ENCODE measurements around the gene PXN.
A peak's percentile ranks its signal among the peaks of the same experiment; 100 is the strongest.

Gene PXN

DNA sequence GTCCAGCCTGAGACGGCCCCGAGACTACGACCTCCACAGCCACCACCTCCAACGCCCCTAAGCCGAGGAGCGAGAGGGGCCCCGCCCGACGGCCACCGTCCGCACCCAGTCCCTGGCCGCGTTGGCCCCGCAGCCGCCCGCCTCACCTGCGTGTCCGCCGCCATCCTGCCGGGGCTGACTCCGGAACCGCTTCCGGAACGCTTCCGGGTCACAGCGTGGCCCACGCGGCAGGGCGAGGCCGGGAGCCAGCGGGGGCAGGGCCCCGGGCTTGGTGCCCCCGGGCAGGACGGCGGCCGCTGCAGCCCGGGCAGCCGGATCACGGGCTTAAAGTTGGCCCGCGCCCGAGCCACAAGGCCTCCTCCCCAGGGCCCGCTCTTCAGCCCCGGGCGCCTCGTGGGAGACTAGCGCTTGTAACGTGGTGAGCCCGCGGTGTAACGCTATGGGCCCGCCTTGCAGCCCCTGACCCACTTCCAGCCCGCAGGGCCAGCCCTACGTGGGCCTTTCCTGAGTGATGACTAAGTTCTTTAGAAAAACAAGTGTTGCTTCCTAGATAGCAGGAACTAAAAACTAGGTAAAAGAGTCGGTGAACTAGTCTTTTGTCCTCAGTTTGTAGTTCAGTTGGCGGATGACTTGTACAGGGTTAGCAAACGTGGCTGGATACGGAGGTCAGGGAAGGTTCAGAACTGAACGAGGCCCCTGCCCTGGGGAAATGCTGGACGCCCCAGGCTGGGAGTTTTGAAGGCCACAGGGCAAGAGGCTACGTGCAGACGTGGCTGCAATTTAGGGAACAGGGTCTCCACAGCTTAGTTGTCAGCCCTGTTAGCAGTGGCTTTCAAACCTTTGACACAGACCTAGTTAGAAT is 70.8 kb downstream of the PXN start, which contains the start of gene GCN1 (continued):
- TF ChIP-seq ZNF335 (tag by site-specific recombination; conservative IDR thresholded peaks at IDR 0.05): peak; percentile 66
- no peak for TF ChIP-seq ZNF549 (tag by site-specific recombination; IDR thresholded peaks at IDR 0.05)
- TF ChIP-seq SP7 (tag by site-specific recombination; IDR thresholded peaks at IDR 0.05): peak; percentile 53; the same call in 1 of the 2 replicates
- peak; percentile 99 for TF ChIP-seq YY2 (tag by site-specific recombination; IDR thresholded peaks at IDR 0.05)
- TF ChIP-seq GLIS2 (tag by site-specific recombination; IDR thresholded peaks at IDR 0.05): 0 out of 2 replicates have a peak, but pooled peaks have one; percentile 20
- TF ChIP-seq, protein P1, sequence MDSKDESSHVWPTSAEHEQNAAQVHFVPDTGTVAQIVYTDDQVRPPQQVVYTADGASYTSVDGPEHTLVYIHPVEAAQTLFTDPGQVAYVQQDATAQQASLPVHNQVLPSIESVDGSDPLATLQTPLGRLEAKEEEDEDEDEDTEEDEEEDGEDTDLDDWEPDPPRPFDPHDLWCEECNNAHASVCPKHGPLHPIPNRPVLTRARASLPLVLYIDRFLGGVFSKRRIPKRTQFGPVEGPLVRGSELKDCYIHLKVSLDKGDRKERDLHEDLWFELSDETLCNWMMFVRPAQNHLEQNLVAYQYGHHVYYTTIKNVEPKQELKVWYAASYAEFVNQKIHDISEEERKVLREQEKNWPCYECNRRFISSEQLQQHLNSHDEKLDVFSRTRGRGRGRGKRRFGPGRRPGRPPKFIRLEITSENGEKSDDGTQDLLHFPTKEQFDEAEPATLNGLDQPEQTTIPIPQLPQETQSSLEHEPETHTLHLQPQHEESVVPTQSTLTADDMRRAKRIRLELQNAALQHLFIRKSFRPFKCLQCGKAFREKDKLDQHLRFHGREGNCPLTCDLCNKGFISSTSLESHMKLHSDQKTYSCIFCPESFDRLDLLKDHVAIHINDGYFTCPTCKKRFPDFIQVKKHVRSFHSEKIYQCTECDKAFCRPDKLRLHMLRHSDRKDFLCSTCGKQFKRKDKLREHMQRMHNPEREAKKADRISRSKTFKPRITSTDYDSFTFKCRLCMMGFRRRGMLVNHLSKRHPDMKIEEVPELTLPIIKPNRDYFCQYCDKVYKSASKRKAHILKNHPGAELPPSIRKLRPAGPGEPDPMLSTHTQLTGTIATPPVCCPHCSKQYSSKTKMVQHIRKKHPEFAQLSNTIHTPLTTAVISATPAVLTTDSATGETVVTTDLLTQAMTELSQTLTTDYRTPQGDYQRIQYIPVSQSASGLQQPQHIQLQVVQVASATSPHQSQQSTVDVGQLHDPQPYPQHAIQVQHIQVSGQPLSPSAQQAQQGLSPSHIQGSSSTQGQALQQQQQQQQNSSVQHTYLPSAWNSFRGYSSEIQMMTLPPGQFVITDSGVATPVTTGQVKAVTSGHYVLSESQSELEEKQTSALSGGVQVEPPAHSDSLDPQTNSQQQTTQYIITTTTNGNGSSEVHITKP (tag by site-specific recombination; IDR thresholded peaks at IDR 0.05): no peak; the same call in 1 of the 2 replicates
- TF ChIP-seq ZBTB20 (tag by site-specific recombination; IDR thresholded peaks at IDR 0.05): peak; percentile 94
- TF ChIP-seq ZNF175 (tag by site-specific recombination; IDR thresholded peaks at IDR 0.05): no peak
- TF ChIP-seq ZFP69B (tag by site-specific recombination; IDR thresholded peaks at IDR 0.05): peak; percentile 80
- peak; percentile 49; the same call in 1 of the 2 replicates for TF ChIP-seq ZNF501 (tag by site-specific recombination; IDR thresholded peaks at IDR 0.05)
- TF ChIP-seq, protein P2, sequence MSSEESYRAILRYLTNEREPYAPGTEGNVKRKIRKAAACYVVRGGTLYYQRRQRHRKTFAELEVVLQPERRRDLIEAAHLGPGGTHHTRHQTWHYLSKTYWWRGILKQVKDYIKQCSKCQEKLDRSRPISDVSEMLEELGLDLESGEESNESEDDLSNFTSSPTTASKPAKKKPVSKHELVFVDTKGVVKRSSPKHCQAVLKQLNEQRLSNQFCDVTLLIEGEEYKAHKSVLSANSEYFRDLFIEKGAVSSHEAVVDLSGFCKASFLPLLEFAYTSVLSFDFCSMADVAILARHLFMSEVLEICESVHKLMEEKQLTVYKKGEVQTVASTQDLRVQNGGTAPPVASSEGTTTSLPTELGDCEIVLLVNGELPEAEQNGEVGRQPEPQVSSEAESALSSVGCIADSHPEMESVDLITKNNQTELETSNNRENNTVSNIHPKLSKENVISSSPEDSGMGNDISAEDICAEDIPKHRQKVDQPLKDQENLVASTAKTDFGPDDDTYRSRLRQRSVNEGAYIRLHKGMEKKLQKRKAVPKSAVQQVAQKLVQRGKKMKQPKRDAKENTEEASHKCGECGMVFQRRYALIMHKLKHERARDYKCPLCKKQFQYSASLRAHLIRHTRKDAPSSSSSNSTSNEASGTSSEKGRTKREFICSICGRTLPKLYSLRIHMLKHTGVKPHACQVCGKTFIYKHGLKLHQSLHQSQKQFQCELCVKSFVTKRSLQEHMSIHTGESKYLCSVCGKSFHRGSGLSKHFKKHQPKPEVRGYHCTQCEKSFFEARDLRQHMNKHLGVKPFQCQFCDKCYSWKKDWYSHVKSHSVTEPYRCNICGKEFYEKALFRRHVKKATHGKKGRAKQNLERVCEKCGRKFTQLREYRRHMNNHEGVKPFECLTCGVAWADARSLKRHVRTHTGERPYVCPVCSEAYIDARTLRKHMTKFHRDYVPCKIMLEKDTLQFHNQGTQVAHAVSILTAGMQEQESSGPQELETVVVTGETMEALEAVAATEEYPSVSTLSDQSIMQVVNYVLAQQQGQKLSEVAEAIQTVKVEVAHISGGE (tag by site-specific recombination; conservative IDR thresholded peaks at IDR 0.05; ENCODE audit: low read depth): peak; percentile 89
- TF ChIP-seq ZNF366 (tag by site-specific recombination; conservative IDR thresholded peaks at IDR 0.05): no peak
- peak; percentile 54; the same call in 1 of the 2 replicates for TF ChIP-seq ZNF76 (tag by site-specific recombination; IDR thresholded peaks at IDR 0.05; ENCODE audit: borderline replicate concordance, low read depth)
- 0 out of 2 replicates have a peak, but pooled peaks have one; percentile 38 for TF ChIP-seq ZNF423 (tag by site-specific recombination; IDR thresholded peaks at IDR 0.05)
- TF ChIP-seq ZNF558 (tag by site-specific recombination; IDR thresholded peaks at IDR 0.05): no peak
- TF ChIP-seq ZNF19 (tag by site-specific recombination; IDR thresholded peaks at IDR 0.05; ENCODE audit: low read depth): no peak
- no peak for TF ChIP-seq ZNF624 (tag by site-specific recombination; IDR thresholded peaks at IDR 0.05)
- TF ChIP-seq ZSCAN16 (tag by site-specific recombination; IDR thresholded peaks at IDR 0.05): peak; percentile 55; the same call in 1 of the 2 replicates
- TF ChIP-seq ZNF16 (tag by site-specific recombination; IDR thresholded peaks at IDR 0.05; ENCODE audit: low read depth): no peak
- TF ChIP-seq, protein P3, sequence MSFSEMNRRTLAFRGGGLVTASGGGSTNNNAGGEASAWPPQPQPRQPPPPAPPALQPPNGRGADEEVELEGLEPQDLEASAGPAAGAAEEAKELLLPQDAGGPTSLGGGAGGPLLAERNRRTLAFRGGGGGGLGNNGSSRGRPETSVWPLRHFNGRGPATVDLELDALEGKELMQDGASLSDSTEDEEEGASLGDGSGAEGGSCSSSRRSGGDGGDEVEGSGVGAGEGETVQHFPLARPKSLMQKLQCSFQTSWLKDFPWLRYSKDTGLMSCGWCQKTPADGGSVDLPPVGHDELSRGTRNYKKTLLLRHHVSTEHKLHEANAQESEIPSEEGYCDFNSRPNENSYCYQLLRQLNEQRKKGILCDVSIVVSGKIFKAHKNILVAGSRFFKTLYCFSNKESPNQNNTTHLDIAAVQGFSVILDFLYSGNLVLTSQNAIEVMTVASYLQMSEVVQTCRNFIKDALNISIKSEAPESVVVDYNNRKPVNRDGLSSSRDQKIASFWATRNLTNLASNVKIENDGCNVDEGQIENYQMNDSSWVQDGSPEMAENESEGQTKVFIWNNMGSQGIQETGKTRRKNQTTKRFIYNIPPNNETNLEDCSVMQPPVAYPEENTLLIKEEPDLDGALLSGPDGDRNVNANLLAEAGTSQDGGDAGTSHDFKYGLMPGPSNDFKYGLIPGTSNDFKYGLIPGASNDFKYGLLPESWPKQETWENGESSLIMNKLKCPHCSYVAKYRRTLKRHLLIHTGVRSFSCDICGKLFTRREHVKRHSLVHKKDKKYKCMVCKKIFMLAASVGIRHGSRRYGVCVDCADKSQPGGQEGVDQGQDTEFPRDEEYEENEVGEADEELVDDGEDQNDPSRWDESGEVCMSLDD (tag by site-specific recombination; IDR thresholded peaks at IDR 0.05): no peak
- no peak for TF ChIP-seq ZNF837 (tag by site-specific recombination; IDR thresholded peaks at IDR 0.05)
- TF ChIP-seq ZSCAN30 (tag by site-specific recombination; IDR thresholded peaks at IDR 0.05): peak; percentile 98
- TF ChIP-seq ZNF112 (tag by site-specific recombination; IDR thresholded peaks at IDR 0.05): no peak
- TF ChIP-seq, protein P4, sequence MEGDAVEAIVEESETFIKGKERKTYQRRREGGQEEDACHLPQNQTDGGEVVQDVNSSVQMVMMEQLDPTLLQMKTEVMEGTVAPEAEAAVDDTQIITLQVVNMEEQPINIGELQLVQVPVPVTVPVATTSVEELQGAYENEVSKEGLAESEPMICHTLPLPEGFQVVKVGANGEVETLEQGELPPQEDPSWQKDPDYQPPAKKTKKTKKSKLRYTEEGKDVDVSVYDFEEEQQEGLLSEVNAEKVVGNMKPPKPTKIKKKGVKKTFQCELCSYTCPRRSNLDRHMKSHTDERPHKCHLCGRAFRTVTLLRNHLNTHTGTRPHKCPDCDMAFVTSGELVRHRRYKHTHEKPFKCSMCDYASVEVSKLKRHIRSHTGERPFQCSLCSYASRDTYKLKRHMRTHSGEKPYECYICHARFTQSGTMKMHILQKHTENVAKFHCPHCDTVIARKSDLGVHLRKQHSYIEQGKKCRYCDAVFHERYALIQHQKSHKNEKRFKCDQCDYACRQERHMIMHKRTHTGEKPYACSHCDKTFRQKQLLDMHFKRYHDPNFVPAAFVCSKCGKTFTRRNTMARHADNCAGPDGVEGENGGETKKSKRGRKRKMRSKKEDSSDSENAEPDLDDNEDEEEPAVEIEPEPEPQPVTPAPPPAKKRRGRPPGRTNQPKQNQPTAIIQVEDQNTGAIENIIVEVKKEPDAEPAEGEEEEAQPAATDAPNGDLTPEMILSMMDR (tag by site-specific recombination; IDR thresholded peaks at IDR 0.05): 0 out of 2 replicates have a peak, but pooled peaks have one; percentile 20
- TF ChIP-seq OVOL3 (tag by site-specific recombination; IDR thresholded peaks at IDR 0.05): no peak
- peak; percentile 89 for TF ChIP-seq ZXDB (tag by site-specific recombination; IDR thresholded peaks at IDR 0.05)
- no peak for TF ChIP-seq TRIM28 (IDR thresholded peaks at IDR 0.05; ENCODE audit: borderline replicate concordance, low read length)

Data from HEK293 (cell line).